Fibroblast of the aortic adventitia (primary cell): Measurements from ENCODE around the gene PHF2. TPM values are rescaled to one million over a fixed set of nuclear protein-coding genes. Genes with fewer than 3 reads are reported as not detected.

Experiments
- DNase-seq: peaks from one replicate; pipeline ENCODE4 v3.0.0-alpha.2; 2010; ENCODE audit warnings: low read depth
- H3K4me3 ChIP-seq: 2 replicates; pipeline ENCODE4 v1.5.1; 2011; ENCODE audit warnings: low read depth, mild to moderate bottlenecking, control low read depth, low read length, moderate library complexity
- total RNA-seq: library from RNA; depleted of rRNA; stranded (reverse); fragments of >200 nt; gene quantifications from 2 replicates; pipeline ENCODE4 v1.2.3, GENCODE V29; 2012; ENCODE audit warnings: low replicate concordance
- TF ChIP-seq, protein P1 (sequence below): IDR thresholded peaks from 2 replicates; pipeline ENCODE4 v1.5.1; 2011; ENCODE audit warnings: mild to moderate bottlenecking, low read length, control low read depth, inconsistent platforms; ENCODE audit not compliant: insufficient read depth

Gene PHF2
- total RNA-seq, 1 donor, result 14.2 TPM

DNA sequence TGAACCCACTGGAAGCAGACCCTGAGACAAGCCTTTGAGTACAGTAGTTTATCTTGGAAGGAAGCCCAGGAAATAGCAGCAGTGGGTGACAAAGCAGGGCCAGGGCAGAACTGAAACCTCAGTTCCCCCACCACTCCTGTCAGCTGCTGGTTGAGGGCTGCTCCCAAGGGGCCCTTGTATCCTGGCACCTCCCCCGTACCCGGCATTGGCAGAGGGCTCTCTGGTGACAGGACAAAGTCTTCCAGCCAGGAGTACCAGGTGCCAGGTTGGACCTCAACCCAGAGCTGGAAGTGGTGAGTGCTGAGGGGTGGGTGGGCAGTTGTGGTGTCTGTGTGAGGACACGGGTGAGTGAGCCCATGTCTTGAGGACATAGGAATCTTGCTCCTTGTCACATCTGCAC lies 123.3 kb downstream of the PHF2 start:
- TF ChIP-seq, protein P1, sequence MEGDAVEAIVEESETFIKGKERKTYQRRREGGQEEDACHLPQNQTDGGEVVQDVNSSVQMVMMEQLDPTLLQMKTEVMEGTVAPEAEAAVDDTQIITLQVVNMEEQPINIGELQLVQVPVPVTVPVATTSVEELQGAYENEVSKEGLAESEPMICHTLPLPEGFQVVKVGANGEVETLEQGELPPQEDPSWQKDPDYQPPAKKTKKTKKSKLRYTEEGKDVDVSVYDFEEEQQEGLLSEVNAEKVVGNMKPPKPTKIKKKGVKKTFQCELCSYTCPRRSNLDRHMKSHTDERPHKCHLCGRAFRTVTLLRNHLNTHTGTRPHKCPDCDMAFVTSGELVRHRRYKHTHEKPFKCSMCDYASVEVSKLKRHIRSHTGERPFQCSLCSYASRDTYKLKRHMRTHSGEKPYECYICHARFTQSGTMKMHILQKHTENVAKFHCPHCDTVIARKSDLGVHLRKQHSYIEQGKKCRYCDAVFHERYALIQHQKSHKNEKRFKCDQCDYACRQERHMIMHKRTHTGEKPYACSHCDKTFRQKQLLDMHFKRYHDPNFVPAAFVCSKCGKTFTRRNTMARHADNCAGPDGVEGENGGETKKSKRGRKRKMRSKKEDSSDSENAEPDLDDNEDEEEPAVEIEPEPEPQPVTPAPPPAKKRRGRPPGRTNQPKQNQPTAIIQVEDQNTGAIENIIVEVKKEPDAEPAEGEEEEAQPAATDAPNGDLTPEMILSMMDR, result no peak
- DNase-seq, result no peak
- no peak overlapping the region for H3K4me3 ChIP-seq

DNA sequence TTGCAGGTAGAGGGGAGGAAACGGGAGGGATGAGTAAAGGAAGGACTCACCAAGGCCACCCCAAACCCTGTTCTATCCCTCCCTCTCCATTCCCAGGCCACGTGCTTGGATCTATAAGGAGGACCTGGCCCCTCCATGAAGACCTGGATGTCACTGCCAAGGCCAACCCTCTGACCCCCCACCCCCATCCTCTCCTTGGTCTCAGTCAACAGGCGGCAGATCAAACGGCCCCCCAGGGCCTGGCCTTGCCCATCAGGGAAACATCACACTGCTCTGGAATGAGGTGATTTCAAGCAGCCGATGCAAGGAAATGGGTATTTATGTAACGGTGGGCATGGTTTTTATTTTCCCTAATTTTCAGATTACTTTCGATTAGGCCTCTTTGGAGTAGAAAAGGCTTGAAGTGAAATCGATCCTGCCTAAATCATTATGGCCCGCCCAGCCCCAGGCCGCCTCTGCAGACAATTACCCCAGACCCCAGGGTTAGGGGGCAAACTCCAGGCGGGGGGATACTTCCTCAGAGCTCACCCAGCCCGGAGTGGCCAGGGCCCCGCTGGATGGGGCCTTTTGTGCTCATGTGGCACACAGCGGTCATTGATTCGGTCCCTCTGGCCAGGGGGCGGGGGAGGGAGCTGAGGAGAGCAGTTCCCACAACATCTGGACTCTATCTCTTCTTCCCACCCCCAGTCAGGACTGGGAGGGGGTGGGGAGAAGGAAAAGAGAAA lies 125.3 kb downstream of the PHF2 start:
- DNase-seq, result no peak

DNA sequence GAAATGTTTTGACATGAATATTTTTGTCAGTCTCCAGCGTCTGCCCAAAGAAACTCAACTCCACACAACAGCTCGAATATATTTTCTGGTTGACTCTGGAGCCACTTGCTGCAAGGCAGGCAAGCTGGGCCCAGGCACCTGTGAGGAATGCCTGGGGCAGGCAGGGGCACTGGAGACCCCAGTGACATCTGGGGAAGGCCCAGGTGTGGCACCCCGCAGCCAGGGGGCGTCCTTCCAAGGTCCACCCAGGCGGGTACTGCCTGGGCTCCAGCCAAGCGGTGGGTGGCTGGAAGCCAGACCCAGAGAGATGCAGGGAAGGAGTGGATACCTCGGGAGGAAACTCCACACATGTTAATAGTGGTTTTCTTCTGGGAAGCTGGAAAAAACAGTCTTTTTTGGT lies 125.9 kb downstream of the PHF2 start:
- DNase-seq, result no peak
- H3K4me3 ChIP-seq, result no peak overlapping the region
- TF ChIP-seq, protein P1, result no peak

More for the DNA sequence above, 125.3 kb downstream of the PHF2 start:
- H3K4me3 ChIP-seq, result no peak overlapping the region
- TF ChIP-seq, protein P1, result no peak

DNA sequence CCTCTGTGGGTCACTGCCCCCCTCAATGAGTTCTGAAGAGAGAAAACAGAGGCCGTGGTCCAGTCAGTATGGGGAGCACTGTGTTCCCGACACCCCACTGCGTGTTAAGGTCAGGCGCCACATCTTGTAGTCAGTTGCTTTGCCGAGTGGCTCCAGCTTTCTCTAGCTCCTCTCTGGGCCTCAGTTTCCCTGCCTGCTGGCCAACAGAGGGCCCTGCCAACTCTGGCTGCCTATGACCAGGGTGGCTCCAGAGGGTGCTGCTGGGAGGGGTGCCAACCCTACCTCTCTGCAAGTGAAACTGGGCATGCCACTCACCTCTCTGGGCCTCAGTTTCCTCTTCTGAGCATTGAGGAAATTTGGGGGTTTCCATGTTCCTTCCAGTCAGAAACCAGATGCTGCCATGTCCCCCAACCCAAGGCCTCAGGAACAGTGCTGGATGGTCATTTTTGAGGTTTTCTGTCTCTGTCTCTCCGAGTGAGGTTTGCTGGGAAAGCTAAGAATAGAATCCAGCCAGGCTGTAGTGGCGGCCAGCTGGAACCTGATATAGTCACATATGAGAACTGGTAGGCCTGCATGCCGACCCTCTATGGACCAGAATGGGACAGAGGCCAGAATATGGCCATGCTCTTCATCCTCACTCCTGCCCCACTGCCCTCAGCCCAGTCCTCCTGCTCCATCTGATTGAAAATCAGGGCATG lies 132.1 kb downstream of the PHF2 start:
- no peak for DNase-seq
- H3K4me3 ChIP-seq, result no peak overlapping the region
- TF ChIP-seq, protein P1, result no peak

DNA sequence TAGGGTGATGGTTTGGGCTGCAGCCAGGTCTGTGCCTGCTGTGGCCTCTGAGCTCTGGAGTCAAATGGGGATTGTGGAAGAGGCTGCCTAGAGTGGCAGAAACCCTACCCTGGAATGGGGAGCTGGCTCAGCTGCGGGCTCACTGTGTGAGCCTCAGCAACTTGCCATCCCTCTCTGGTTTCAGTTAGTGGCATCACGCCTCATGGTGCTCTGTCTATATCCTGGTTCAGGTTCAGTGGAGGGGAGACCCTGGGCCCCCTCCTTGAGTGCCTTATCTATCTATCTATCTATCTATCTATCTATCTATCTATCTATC lies 132.6 kb downstream of the PHF2 start:
- H3K4me3 ChIP-seq, result no peak overlapping the region
- TF ChIP-seq, protein P1, result no peak

DNA sequence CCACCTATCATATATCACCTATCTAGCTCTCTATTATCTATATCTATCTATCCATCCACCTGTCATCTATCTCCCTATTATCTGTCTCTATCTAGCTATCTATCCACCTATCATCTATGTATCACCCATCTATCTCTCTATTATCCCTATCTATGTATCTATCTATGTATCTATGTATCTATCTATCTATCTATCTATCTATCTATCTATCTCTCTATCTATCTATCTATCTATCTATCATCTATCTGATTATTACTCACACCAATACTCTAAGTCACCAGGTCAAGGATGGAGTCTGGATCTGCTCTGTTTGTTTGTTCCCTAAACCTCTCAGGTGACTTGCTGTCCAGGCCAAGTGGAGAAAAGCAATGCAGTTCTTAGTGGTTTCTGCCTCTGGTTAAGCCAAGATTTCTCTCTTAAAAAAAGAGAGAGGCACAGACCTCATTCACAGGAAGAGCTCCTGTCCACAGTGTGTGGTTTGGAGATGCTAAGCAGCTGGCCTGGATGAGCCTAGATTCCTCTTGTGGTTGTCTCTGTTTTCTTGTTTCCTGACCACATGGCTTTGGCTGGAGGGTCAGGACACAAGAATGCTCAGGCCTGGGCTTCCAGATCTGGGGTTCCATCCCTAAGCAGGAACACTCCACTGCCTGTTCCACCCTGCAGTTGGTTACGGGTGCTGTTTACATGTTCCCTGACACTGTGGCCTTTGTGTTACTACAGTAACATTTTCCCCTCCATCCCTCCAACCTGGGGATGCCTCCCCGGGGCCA lies 133.4 kb downstream of the PHF2 start:
- H3K4me3 ChIP-seq, result no peak overlapping the region
- no peak for DNase-seq

More for the DNA sequence above, 132.6 kb downstream of the PHF2 start:
- no peak for DNase-seq

More for the DNA sequence above, 133.4 kb downstream of the PHF2 start:
- TF ChIP-seq, protein P1, result no peak
